Breast epithelium (tissue), 3 donors: Measurements from ENCODE around the gene PGD.

Experiments used
- POLR2A ChIP-seq: fragments of 450-650 bp; IDR thresholded peaks from one replicate; pipeline ENCODE4 v1.6.1; 2016; ENCODE audit warnings: antibody characterized with exemption, mild to moderate bottlenecking, moderate library complexity
- POLR2AphosphoS5 ChIP-seq, 3 donors: sonication (generic); formaldehyde crosslinking; IDR thresholded peaks; one replicate each; pipeline ENCODE4 v1.6.1; 2017; ENCODE audit warnings: antibody characterized with exemption in 3 of 3
- TF ChIP-seq, protein P1 (sequence below), 3 donors: fragments of 450-650 bp; IDR thresholded peaks; one replicate each; pipeline ENCODE4 v1.5.1; 2016 to 2017; ENCODE audit warnings: antibody characterized with exemption in 3 of 3, mild to moderate bottlenecking in 3 of 3, moderate library complexity in 3 of 3

DNA sequence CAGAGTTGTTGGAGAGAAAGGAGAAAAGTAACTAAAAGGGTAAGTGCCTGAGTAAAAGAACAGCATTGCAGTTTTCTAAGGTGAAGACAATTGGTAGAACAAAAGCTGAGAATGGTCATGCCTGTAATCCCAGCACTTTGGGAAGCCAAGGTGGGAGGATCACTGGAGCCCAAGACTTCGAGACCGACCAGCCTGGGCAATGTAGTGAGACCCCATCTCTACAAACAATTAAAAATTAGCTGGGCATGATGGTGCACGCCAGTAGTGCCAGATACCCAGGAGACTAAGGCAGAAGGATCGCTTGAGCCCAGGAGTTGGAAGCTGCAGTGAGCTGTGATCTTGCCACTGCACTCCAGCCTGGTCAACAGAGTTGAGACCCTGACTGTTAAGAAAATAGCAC, 15.2 kb upstream of the PGD start:
- TF ChIP-seq POLR2A (no peak), POLR2AphosphoS5 (IDR thresholded peaks at IDR 0.05) (no peak)
- TF ChIP-seq, protein P1, sequence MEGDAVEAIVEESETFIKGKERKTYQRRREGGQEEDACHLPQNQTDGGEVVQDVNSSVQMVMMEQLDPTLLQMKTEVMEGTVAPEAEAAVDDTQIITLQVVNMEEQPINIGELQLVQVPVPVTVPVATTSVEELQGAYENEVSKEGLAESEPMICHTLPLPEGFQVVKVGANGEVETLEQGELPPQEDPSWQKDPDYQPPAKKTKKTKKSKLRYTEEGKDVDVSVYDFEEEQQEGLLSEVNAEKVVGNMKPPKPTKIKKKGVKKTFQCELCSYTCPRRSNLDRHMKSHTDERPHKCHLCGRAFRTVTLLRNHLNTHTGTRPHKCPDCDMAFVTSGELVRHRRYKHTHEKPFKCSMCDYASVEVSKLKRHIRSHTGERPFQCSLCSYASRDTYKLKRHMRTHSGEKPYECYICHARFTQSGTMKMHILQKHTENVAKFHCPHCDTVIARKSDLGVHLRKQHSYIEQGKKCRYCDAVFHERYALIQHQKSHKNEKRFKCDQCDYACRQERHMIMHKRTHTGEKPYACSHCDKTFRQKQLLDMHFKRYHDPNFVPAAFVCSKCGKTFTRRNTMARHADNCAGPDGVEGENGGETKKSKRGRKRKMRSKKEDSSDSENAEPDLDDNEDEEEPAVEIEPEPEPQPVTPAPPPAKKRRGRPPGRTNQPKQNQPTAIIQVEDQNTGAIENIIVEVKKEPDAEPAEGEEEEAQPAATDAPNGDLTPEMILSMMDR (IDR thresholded peaks at IDR 0.05): no peak
